ENCODE data around the gene GCHFR. TPM values are rescaled to one million over a fixed set of nuclear protein-coding genes. Genes with fewer than 3 reads are reported as not detected.

The GCHFR gene
- total and polyA plus RNA-seq, 10 of the 15 experiments (the other 5 are each of a cell fraction or from before 2014, with no cell fraction given), result 10.5 to 94.0 (median 35.3) TPM

DNA sequence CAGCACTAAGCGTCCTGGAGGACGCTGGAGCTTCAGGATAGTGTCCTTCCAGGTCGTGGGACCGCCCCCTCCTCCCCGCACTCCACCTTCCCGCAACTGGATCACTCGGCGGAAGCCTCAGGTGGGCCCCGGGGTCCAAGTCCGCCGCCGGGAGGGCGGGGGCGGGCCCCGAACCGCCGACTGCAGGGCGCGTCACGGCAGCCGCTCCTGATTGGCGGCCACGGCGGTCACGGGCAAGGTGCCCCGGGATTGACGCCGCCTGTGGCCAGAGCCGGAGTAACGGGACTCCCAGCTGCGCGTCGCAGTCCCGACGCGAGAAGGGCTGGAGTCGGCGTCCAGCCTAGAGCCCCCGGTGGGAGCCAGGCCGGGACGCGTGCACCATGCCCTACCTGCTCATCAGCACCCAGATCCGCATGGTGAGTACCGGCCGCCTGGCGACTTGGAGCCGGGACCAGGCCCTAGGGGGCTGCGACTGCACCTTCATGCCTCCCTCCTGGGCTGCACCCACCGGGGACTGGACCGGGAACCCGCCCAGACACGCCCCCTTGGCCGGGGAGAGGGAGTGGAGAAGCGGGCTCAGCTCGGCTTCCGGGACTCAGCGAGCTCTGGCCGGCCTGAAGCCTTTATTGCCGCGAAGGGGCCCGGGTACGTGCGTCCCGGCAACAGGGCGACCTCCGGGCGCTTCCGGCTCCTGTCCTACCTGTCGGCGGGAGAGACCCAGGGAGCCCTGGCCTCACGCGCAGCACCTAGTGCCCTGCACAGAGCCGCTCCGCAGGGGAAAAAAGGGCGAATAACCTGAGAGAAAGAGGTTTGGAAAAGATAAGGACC is at the start of gene GCHFR (continued):
- TF ChIP-seq IKZF1 (conservative IDR thresholded peaks at IDR 0.05) (peak; percentile 80), RUNX3 (IDR thresholded peaks at IDR 0.05; ENCODE audit: low read length) (peak; percentile 49), NFIC (IDR thresholded peaks at IDR 0.05; ENCODE audit: low read depth, low read length) (no peak), ZNF384 (IDR thresholded peaks at IDR 0.05; ENCODE audit: borderline replicate concordance, low read depth, low read length) (no peak), SRF (IDR thresholded peaks at IDR 0.05; ENCODE audit: low read depth in 2 of 2, low read length in 2 of 2) (no peak), MEF2A (IDR thresholded peaks at IDR 0.05; ENCODE audit: insufficient read depth, low read depth, low read length) (no peak), SIX5 (IDR thresholded peaks at IDR 0.05; ENCODE audit: low read depth, low read length, severe bottlenecking) (no peak), EP300 (IDR thresholded peaks at IDR 0.05; ENCODE audit: borderline replicate concordance in 1 of 2, control insufficient read depth in 1 of 2, low read depth in 2 of 2, low read length in 2 of 2) (no peak), RELB (IDR thresholded peaks at IDR 0.05; ENCODE audit: low read depth) (no peak), MTA2 (IDR thresholded peaks at IDR 0.05; ENCODE audit: low read depth) (no peak), ZBED1 (IDR thresholded peaks at IDR 0.05; ENCODE audit: borderline replicate concordance) (no peak), ESRRA (IDR thresholded peaks at IDR 0.05; ENCODE audit: low read length) (no peak), SUZ12 (IDR thresholded peaks at IDR 0.05; ENCODE audit: unreplicated experiment) (no peak), RAD51 (IDR thresholded peaks at IDR 0.05) (no peak), NR2C2 (IDR thresholded peaks at IDR 0.05; ENCODE audit: borderline replicate concordance, control insufficient read depth, insufficient read length, low read depth) (no peak), GATAD2B (conservative IDR thresholded peaks at IDR 0.05; ENCODE audit: low read depth) (peak; percentile 54), TCF3 (IDR thresholded peaks at IDR 0.05; ENCODE audit: borderline replicate concordance, insufficient read depth, low read depth, low read length) (peak; percentile 71; the same call in 1 of the 2 replicates), EGR1 (IDR thresholded peaks at IDR 0.05; ENCODE audit: borderline replicate concordance in 1 of 2, low read depth in 2 of 2, low read length in 2 of 2) (peak in 1 of 2 experiments; percentile 85; a peak in 2 of 3 replicates), NKRF (conservative IDR thresholded peaks at IDR 0.05) (peak; percentile 29; the same call in 1 of the 2 replicates), POLR2AphosphoS5 (IDR thresholded peaks at IDR 0.05; ENCODE audit: low read length) (peak; percentile 63; the same call in 1 of the 2 replicates), RELA (IDR thresholded peaks at IDR 0.05; ENCODE audit: borderline replicate concordance, partially characterized antibody) (no peak), KDM1A (IDR thresholded peaks at IDR 0.05; ENCODE audit: borderline replicate concordance) (no peak), SMARCA5 (IDR thresholded peaks at IDR 0.05) (no peak)
- TF ChIP-seq, protein P1, sequence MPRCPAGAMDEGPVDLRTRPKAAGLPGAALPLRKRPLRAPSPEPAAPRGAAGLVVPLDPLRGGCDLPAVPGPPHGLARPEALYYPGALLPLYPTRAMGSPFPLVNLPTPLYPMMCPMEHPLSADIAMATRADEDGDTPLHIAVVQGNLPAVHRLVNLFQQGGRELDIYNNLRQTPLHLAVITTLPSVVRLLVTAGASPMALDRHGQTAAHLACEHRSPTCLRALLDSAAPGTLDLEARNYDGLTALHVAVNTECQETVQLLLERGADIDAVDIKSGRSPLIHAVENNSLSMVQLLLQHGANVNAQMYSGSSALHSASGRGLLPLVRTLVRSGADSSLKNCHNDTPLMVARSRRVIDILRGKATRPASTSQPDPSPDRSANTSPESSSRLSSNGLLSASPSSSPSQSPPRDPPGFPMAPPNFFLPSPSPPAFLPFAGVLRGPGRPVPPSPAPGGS (IDR thresholded peaks at IDR 0.05; ENCODE audit: borderline replicate concordance, insufficient read depth, low read depth, low read length, poor library complexity, severe bottlenecking), result peak; percentile 25
- TF ChIP-seq, protein P2, sequence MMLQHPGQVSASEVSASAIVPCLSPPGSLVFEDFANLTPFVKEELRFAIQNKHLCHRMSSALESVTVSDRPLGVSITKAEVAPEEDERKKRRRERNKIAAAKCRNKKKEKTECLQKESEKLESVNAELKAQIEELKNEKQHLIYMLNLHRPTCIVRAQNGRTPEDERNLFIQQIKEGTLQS (IDR thresholded peaks at IDR 0.05; ENCODE audit: borderline replicate concordance, extremely low read depth, low read depth, low read length), result no peak
